Stimulated activated CD8-positive, alpha-beta memory T cell treated with anti-CD3 and anti-CD28 coated beads, Interleukin-12 subunit alpha, Interleukin-12 subunit beta, amount 100 ng/mL, for 4 hours (primary cell): ENCODE data around the gene CUL1.

Experiments used
- DNase-seq: peaks from one replicate; pipeline ENCODE4 v3.0.0-alpha.2; 2020; ENCODE audit warnings: low read depth

CUL1 gene

GRCh38 chr7:148698397-148699023, at the start of gene CUL1:
TSS of gene CUL1 (plus strand) at chr7:148698903. CDS start at chr7:148730123, 31,220 bp downstream.
- DNase-seq: peak; percentile 80

DNA sequence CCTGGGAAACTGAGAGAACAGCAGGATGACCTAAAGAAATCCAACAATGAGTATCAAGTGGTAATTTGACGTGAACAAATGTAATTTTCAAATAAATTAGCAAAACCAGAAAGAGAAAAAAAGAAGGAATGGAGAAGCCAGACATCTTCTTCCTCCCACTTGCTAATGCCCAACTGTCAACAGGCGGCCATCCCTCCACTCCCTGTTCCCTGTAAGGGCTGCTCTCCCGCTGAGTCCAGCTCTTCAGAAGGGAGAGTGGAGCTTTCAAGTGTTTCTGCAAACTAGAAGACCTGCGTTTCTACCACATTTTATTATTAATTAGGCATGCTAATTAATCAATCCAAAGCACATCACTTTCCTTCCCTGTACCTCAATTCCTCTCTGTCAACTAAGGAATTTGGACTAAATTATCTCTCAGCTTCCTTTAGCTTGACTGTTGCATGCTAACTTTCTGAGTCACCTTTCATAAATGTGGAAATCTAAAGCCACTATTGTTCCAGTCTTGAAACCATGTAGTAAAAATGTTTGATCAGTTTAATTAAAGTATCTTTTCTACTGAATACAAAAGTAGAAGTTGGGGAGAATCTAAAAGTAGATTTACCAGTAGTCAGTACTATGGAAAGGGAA, 48.4 kb upstream of the CUL1 start:
- DNase-seq: no peak

DNA sequence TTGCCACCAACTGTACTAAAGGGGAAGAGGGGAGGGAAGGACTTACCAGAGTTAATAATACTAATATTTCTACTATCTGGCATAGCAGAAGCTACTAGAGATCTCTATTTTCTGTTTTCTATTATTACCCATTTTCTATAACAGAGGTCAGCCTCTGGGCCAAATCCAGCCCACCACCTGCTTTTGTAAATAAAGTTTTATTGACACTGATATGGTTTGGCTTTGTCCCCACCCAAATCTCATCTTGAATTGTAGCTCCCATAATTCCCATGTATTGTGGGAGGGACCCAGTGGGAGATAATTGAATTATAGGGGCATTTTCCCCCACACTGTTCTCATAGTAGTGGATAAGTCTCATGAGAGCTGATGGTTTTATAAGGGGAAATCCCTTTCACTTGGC, 45.9 kb upstream of the CUL1 start:
- no peak for DNase-seq

DNA sequence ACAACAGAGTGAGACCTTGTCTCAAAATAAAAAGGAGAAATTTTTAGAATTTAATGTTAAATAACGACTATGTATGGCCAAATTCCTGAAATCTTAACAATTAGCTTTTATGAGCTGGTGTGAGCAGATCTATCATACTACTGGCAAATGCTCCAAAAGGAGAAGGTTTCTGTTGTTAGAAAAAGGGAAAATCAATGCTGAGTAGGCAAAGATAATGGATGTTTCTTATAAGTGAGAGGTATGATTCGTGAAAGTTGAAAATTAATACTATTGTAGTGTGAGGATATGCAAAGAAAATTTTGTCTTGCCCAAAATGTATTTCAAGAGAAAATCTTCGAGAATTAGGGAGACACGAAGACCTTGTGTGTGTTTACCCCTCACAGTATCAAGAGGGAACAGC, 40.8 kb upstream of the CUL1 start:
- no peak for DNase-seq

DNA sequence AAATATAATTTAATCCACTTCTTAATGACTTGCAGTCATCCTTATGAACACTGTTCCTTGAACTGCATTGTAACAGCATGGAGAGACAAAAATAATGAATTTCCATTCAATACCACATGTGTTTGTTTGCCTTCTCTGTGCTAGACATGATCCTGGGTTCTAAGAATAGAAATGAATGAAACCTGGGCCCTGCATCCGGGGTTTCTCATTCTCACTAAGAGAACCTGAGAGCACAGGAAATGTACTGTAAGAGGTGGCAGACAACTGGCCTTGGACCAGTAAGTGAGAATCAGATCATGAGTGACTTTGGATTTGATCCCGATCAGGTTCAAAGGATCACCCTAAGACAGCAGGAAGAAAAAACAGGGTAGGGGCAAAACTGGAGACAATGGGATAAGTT, 37.2 kb upstream of the CUL1 start:
- no peak for DNase-seq

GRCh38 chr7:148662646-148663045, 36.1 kb upstream of the CUL1 start:
- DNase-seq: no peak

DNA sequence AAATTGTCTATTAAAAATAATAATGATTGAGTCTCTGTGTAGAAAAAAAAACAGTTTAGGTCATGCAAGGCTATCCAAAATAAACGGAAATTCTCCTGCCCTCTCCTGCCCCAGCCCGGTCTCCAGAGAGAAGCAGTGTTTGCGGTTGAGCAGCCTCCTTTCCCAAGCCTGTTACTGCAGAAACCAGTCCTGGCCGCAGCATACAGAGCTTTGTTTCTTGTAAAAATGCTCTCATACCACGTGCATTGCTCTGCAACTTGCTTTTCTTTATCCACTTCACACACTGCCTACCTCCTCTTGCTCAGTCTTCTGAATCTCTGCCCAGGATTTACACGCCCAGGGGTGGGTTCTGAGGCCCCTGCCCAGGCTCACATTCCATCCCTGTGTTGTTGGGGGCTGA, 34.4 kb upstream of the CUL1 start:
- no peak for DNase-seq

DNA sequence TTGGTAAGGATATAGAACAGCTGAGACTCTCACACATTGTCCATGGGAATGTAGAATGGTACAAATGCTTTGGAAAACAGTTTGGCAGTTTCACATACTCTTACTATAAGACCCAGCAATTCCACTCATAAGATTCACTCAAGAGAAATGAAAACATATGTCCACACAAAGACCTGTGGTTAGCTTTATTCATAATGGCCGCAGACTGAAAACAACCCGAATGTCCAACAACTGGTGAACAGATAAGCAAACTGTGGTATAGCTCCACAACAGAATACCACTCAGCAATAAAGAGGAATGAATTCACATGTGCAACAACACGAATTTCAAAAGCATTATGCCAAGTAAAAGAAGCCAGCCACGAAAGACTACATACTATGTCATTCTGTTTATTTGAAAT, 33.5 kb upstream of the CUL1 start:
- DNase-seq: no peak

GRCh38 chr7:148669927-148670326, 28.8 kb upstream of the CUL1 start:
- no peak for DNase-seq

- no peak for DNase-seq
These were observed 28.3 kb upstream of the CUL1 start for GRCh38 chr7:148670374-148670773.

DNA sequence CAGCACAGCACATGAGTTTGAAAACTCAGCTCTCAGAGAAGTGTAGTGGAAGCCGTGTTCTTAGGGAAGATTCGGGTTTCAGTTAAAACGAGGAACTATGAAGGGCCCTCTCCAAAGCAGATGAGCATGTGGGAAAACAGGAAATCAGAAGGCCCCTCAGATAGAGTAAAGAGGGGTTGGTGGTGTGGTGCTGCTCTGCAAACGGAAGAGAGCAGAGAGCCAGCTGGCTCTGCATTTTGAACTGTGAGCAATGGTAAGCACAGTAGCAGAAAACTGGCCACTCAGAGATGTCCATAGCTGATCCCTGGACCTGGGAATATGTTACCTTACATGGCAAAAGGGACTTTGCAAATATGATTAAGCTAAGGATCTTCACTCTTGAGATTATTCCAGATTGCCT, 27.9 kb upstream of the CUL1 start:
- DNase-seq: no peak

GRCh38 chr7:148672041-148672440, 26.7 kb upstream of the CUL1 start:
- no peak for DNase-seq

DNA sequence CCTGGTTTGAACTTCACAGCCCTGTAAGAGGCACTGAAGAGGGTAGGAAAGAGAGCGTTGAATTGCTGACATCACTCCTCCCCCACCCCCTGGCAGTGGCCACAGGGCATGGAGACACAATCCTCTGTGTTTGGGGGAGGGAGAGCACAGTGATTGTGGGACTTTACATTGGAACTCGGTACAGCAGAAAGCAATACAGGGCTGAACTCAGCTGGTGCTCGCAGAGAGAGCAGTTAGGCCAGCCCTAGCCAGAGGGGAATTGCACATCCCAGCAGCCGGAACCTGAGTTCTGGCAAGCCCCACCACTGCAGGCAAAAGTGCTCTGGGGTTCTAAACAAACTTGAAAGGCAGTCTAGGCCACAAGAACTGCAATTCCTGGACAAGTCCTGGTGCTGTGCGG, 24.0 kb upstream of the CUL1 start:
- no peak for DNase-seq

- no peak for DNase-seq
These were observed 22.4 kb upstream of the CUL1 start for GRCh38 chr7:148676291-148676690.

DNA sequence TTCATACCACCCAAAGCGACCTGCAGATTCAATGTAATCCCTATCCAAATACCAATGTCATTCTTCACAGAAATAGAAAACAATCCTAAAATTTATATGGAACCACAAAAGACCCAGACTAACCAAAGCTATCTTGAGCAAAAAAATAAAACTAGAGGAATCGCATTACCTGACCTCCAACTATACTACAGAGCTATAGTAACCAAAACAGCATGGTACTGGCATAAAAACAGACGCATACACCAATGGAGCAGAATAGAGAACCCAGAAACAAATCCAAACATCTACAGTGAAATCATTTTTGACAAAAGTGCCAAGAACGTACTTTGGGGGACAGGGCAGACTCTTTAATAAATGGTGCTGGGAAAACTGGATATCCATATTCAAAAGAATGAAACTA, 16.9 kb upstream of the CUL1 start:
- DNase-seq: no peak

DNA sequence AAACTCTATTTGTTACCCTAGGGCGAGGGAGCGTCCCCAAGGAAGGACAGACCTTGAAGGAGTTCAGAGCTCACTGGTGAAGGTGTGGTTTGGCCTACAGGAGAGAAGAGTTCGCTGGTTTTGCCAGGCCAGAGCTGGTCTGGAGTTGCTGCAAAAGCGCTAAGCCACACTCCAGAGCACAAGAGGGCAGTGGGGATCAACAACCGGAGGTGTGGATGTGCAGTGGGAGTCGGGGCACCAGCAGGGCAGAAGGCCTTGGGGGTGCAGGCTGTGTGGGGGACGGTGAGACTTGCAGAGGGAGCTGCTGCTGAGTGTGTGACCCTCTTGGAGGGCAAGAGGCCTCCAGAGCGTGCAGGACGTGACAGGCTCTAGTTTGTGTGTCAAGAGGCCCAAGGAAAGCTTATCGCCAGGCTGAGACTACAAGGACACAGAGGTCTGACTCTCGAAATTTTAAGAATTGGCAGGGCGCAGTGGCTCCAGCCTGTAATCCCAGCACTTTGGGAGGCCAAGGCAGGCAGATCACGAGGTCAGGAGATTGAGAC, 14.3 kb upstream of the CUL1 start:
- no peak for DNase-seq

GRCh38 chr7:148686312-148686937, 12.3 kb upstream of the CUL1 start:
- DNase-seq: no peak

GRCh38 chr7:148687555-148687954, 11.1 kb upstream of the CUL1 start:
- DNase-seq: no peak

- DNase-seq: no peak
These were observed 10.2 kb upstream of the CUL1 start for GRCh38 chr7:148688526-148688925.

GRCh38 chr7:148693651-148694050, 5.1 kb upstream of the CUL1 start:
- no peak for DNase-seq

DNA sequence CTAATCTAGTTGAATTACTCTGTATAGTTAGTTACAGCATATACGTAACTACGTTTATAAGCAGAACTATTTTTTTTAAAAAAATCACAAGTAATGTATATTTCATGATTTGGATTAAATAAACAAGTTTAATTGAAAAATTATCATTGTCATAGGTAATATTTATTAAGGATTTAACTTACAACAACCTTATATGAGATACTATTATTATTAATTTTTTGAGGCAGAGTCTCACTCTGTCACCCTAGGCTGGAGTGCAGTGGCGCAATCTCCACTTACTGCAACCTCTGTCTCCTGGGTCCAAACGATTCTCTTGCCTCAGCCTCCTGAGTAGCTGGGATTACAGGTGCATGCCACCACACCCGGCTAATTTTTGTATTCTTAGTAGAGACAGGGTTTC, 4.1 kb upstream of the CUL1 start:
- no peak for DNase-seq

DNA sequence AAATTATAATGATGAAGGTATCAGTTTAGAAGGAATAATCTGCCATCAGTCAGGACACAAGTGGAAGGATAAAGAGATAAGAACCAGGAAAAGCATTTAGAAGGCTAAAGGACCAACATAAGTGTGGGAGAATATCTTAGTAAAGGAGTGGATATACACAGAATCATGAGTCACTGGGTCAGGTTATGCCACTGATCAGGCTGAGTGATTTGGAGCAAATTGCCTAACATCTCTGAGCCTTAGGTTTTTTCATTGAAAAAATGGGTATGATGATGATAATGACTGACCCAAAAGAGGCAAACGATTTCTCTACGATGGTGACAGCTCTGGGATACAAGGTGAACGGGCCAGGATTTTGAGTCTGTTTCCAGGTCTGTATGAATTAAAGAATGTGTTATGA, 2.8 kb upstream of the CUL1 start:
- no peak for DNase-seq

- DNase-seq: no peak
These were observed 1.9 kb upstream of the CUL1 start for GRCh38 chr7:148696787-148697186.
